Loucy (cell line): ENCODE measurements around the gene POU3F1.

Experiments
- H2AFZ ChIP-seq: fragments of 200-600 bp; sonication (generic); 2 replicates; pipeline ENCODE4 v1.6.0; 2016; ENCODE audit warnings: antibody characterized with exemption, mild to moderate bottlenecking, low read length, moderate library complexity
- H3F3A ChIP-seq: fragments of 200-600 bp; 2 replicates; pipeline ENCODE4 v1.6.0; 2016; ENCODE audit warnings: antibody characterized with exemption, low read depth, mild to moderate bottlenecking
- H3K27me3 ChIP-seq: fragments of 200-600 bp; sonication (generic); 2 replicates; pipeline ENCODE4 v1.6.1; 2014; ENCODE audit warnings: low read length, mild to moderate bottlenecking; ENCODE audit not compliant: insufficient read depth, poor library complexity, severe bottlenecking
- H3K36me3 ChIP-seq: fragments of 200-600 bp; sonication (generic); 2 replicates; pipeline ENCODE4 v1.6.1; 2016; ENCODE audit warnings: low read length; ENCODE audit not compliant: insufficient read depth
- H3K4me1 ChIP-seq: fragments of 200-600 bp; sonication (generic); 2 replicates; pipeline ENCODE4 v1.5.1; 2014; ENCODE audit warnings: low read length, mild to moderate bottlenecking; ENCODE audit not compliant: insufficient read depth, poor library complexity, severe bottlenecking
- H3K4me2 ChIP-seq: fragments of 200-600 bp; sonication (generic); 2 replicates; pipeline ENCODE4 v1.6.0; 2014; ENCODE audit warnings: antibody characterized with exemption, low read length, low read depth, mild to moderate bottlenecking; ENCODE audit not compliant: poor library complexity, severe bottlenecking
- H3K4me3 ChIP-seq: fragments of 200-600 bp; sonication (generic); 2 replicates; pipeline ENCODE4 v1.5.1; 2014; ENCODE audit warnings: low read length, mild to moderate bottlenecking, mixed read lengths; ENCODE audit not compliant: poor library complexity, severe bottlenecking
- H3K79me2 ChIP-seq: fragments of 200-600 bp; sonication (generic); 2 replicates; pipeline ENCODE4 v1.6.1; 2014; ENCODE audit warnings: low read length; ENCODE audit not compliant: insufficient read depth
- H3K9ac ChIP-seq: fragments of 200-600 bp; sonication (generic); 2 replicates; pipeline ENCODE4 v1.6.0; 2014; ENCODE audit warnings: mild to moderate bottlenecking, low read depth, low read length, moderate library complexity; ENCODE audit not compliant: poor library complexity, severe bottlenecking
- H3K9me2 ChIP-seq: fragments of 200-600 bp; sonication (generic); replicated peaks from 2 replicates; pipeline ENCODE4 v1.6.1; 2016; ENCODE audit warnings: low read depth, low read length, mixed read lengths
- H3K9me3 ChIP-seq: fragments of 200-600 bp; sonication (generic); 2 replicates; pipeline ENCODE4 v1.6.1; 2014; ENCODE audit warnings: mild to moderate bottlenecking, antibody characterized with exemption, low read length, low read depth; ENCODE audit not compliant: insufficient read depth
- H4K20me1 ChIP-seq: fragments of 200-600 bp; sonication (generic); 2 replicates; pipeline ENCODE4 v1.6.0; 2014; ENCODE audit warnings: antibody characterized with exemption, low read length, mild to moderate bottlenecking; ENCODE audit not compliant: insufficient read depth, poor library complexity, severe bottlenecking
- CTCF ChIP-seq: fragments of 200-600 bp; sonication (generic); conservative IDR thresholded peaks from 2 replicates; pipeline ENCODE4 v1.5.1; 2014; ENCODE audit warnings: mild to moderate bottlenecking, antibody characterized with exemption, low read length
- EZH2phosphoT487 ChIP-seq: fragments of 200-600 bp; IDR thresholded peaks from 2 replicates; pipeline ENCODE4 v1.6.1; 2018; ENCODE audit warnings: antibody characterized with exemption, mild to moderate bottlenecking, moderate library complexity, borderline replicate concordance

POU3F1 gene

GRCh38 chr1:38047603-38048141 is 1.1 kb upstream of the POU3F1 start:
- no peak overlapping the region for H2AFZ ChIP-seq
- H3K9ac ChIP-seq, result no peak overlapping the region
- no peak for TF ChIP-seq CTCF
- no peak for TF ChIP-seq EZH2phosphoT487
- H3K9me2 ChIP-seq, result no peaks in the 10 kb centered on the region
- H3K36me3 ChIP-seq, result no peaks in the 10 kb centered on the region
- no peak overlapping the region for H3K4me3 ChIP-seq
- H3K4me1 ChIP-seq, result no peaks in the 10 kb centered on the region
- no peaks in the 10 kb centered on the region for H4K20me1 ChIP-seq
- H3K27me3 ChIP-seq, result no peaks in the 10 kb centered on the region
- H3K9me3 ChIP-seq, result no peaks in the 10 kb centered on the region
- H3K4me2 ChIP-seq, result no peak overlapping the region
- H3K79me2 ChIP-seq, result no peaks in the 10 kb centered on the region
- no peaks in the 10 kb centered on the region for H3F3A ChIP-seq

GRCh38 chr1:38046884-38047602 is 450 bp upstream of the POU3F1 start:
- H3K4me1 ChIP-seq, result no peaks in the 10 kb centered on the region
- H3K4me3 ChIP-seq, result no peak overlapping the region
- H3K4me2 ChIP-seq, result no peak overlapping the region
- H3K27me3 ChIP-seq, result no peaks in the 10 kb centered on the region
- no peak overlapping the region for H2AFZ ChIP-seq
- TF ChIP-seq EZH2phosphoT487 (no peak), CTCF (no peak)
- no peaks in the 10 kb centered on the region for H3F3A ChIP-seq
- no peaks in the 10 kb centered on the region for H4K20me1 ChIP-seq
- no peaks in the 10 kb centered on the region for H3K9me3 ChIP-seq
- H3K36me3 ChIP-seq, result no peaks in the 10 kb centered on the region
- H3K79me2 ChIP-seq, result no peaks in the 10 kb centered on the region
- H3K9me2 ChIP-seq, result no peaks in the 10 kb centered on the region
- H3K9ac ChIP-seq, result no peak overlapping the region

GRCh38 chr1:38045401-38046332 is 926 bp downstream of the POU3F1 start:
- Histone ChIP-seq H3K79me2 (no peaks in the 10 kb centered on the region), H3K9ac (no peak overlapping the region), H3K4me2 (no peak overlapping the region)

More at GRCh38 chr1:38045401-38046332, 926 bp downstream of the POU3F1 start:
- H2AFZ ChIP-seq, result no peak overlapping the region
- H3F3A ChIP-seq, result no peaks in the 10 kb centered on the region
- no peaks in the 10 kb centered on the region for H3K36me3 ChIP-seq
- no peaks in the 10 kb centered on the region for H3K9me3 ChIP-seq
- H3K4me3 ChIP-seq, result no peak overlapping the region
- TF ChIP-seq EZH2phosphoT487, result no peak
- no peak for TF ChIP-seq CTCF
- H3K4me1 ChIP-seq, result no peaks in the 10 kb centered on the region
- no peaks in the 10 kb centered on the region for H4K20me1 ChIP-seq
- H3K27me3 ChIP-seq, result no peaks in the 10 kb centered on the region
- H3K9me2 ChIP-seq, result no peaks in the 10 kb centered on the region
